HL-60/S4 (cell line): Measurements from ENCODE around the gene PSME3.

Experiments
- in situ Hi-C: fragments of 300-500 bp; cut with MboI; formaldehyde crosslinking; loops from 2 replicates; pipeline ENCODE4 v1.14.3; 2022; ENCODE audit warnings: low sequenced_read_pairs

PSME3 gene

GRCh38 chr17:42814633-42815399 lies 18.4 kb upstream of the PSME3 start:
- in situ Hi-C loops: no loop called here

- in situ Hi-C loops: no loop called here
These were observed 15.3 kb upstream of the PSME3 start for GRCh38 chr17:42817866-42818265.

- in situ Hi-C loops: no loop called here
These were observed 14.8 kb upstream of the PSME3 start for GRCh38 chr17:42818379-42818778.

- in situ Hi-C loops: no loop called here
These were observed 13.2 kb upstream of the PSME3 start for GRCh38 chr17:42819939-42820535.

GRCh38 chr17:42821176-42821575 lies 12.0 kb upstream of the PSME3 start:
- in situ Hi-C loops: no loop called here

- in situ Hi-C loops: loop anchor here (25.0 kb wide), 2 partner anchors 110 to 485 kb away; no protein-coding TSS in a partner anchor
These were observed 5.7 kb upstream of the PSME3 start for GRCh38 chr17:42827472-42827871.

GRCh38 chr17:42830971-42831370 lies 2.2 kb upstream of the PSME3 start:
- in situ Hi-C loops: loop anchor here (25.0 kb wide), 2 partner anchors 106 to 481 kb away; no protein-coding TSS in a partner anchor

GRCh38 chr17:42832213-42832933 lies 824 bp upstream of the PSME3 start:
- in situ Hi-C loops: loop anchor here (25.0 kb wide), 2 partner anchors 105 to 480 kb away; no protein-coding TSS in a partner anchor

GRCh38 chr17:42833767-42834422 lies 698 bp downstream of the PSME3 start:
- in situ Hi-C loops: loop anchor here (25.0 kb wide), 2 partner anchors 103 to 478 kb away; no protein-coding TSS in a partner anchor

GRCh38 chr17:42835732-42836131 lies 2.5 kb downstream of the PSME3 start:
- in situ Hi-C loops: loop anchor here (25.0 kb wide), 2 partner anchors 102 to 477 kb away; no protein-coding TSS in a partner anchor

- in situ Hi-C loops: loop anchor here (25.0 kb wide), 2 partner anchors 95 to 470 kb away; no protein-coding TSS in a partner anchor
These were observed 8.9 kb downstream of the PSME3 start for GRCh38 chr17:42841975-42842685.

GRCh38 chr17:42843358-42843934 lies 10.2 kb downstream of the PSME3 start:
- in situ Hi-C loops: loop anchor here (25.0 kb wide), 2 partner anchors 94 to 469 kb away; no protein-coding TSS in a partner anchor

- in situ Hi-C loops: loop anchor here (25.0 kb wide), 2 partner anchors 93 to 468 kb away; no protein-coding TSS in a partner anchor
These were observed 11.1 kb downstream of the PSME3 start, which contains the start of gene AOC2 for GRCh38 chr17:42844271-42844670. Gene AOC2, plus strand, starts transcription at chr17:42844580. Its CDS starts 47 bp downstream, at chr17:42844627.

- in situ Hi-C loops: loop anchor here (25.0 kb wide), 2 partner anchors 92 to 467 kb away; no protein-coding TSS in a partner anchor
These were observed 11.8 kb downstream of the PSME3 start for GRCh38 chr17:42844761-42845555.

- in situ Hi-C loops: loop anchor here (25.0 kb wide), 2 partner anchors 92 to 467 kb away; no protein-coding TSS in a partner anchor
These were observed 12.3 kb downstream of the PSME3 start for GRCh38 chr17:42845556-42845917.

- in situ Hi-C loops: loop anchor here (25.0 kb wide), 2 partner anchors 91 to 466 kb away; no protein-coding TSS in a partner anchor
These were observed 12.9 kb downstream of the PSME3 start for GRCh38 chr17:42845918-42846593.

GRCh38 chr17:42846594-42847280 lies 13.5 kb downstream of the PSME3 start:
- in situ Hi-C loops: loop anchor here (25.0 kb wide), 2 partner anchors 91 to 466 kb away; no protein-coding TSS in a partner anchor
